Naive thymus-derived CD4-positive, alpha-beta T cell (primary cell): Measurements from ENCODE around the gene SSBP2. TPM values are rescaled to one million over a fixed set of nuclear protein-coding genes. Genes with fewer than 3 reads are reported as not detected.

ENCODE experiments used
- ATAC-seq: fragments of 150-1000 bp; cut with Tn5 transposase; 2 replicates; pipeline ENCODE4 v1.10.0; 2021; ENCODE audit warnings: mild to moderate bottlenecking, moderate library complexity
- CTCF ChIA-PET: fragments of 350-600 bp; sonication (Branson Sonifier 250); formaldehyde crosslinking; loops from one replicate; lab custom pipeline; 2021; ENCODE audit warnings: antibody characterized with exemption; lab: Charles Lee
- POLR2A ChIA-PET: fragments of 350-600 bp; sonication (Branson Sonifier 250); formaldehyde crosslinking; loops from one replicate; lab custom pipeline; 2021; ENCODE audit warnings: antibody characterized with exemption, inconsistent platforms; lab: Charles Lee
- DNase-seq, 9 donors: peaks; one replicate each; pipeline versions ENCODE4 v3.0.0 to v3.0.0-alpha.2; 2020 to 2022; ENCODE audit warnings: mixed read lengths in 1 of 9
- H3K27ac ChIP-seq: one replicate; pipeline ENCODE4 v1.7.0; 2013; ENCODE audit warnings: mild to moderate bottlenecking, low read depth, low read length, moderate library complexity
- H3K27me3 ChIP-seq, 2 donors: one replicate each; pipeline ENCODE4 v1.7.0; 2013; ENCODE audit warnings: low read length in 2 of 2, mild to moderate bottlenecking in 2 of 2, moderate library complexity in 2 of 2; ENCODE audit not compliant: control insufficient read depth in 2 of 2, insufficient read depth in 2 of 2
- H3K36me3 ChIP-seq, 3 experiments: 1 replicate in 2 of 3; 2 replicates in 1 of 3; pipeline ENCODE4 v1.7.0; 2013; ENCODE audit warnings: low read length in 3 of 3, mild to moderate bottlenecking in 3 of 3, moderate library complexity in 1 of 3; ENCODE audit not compliant: insufficient read depth in 3 of 3, control insufficient read depth in 2 of 3
- H3K4me1 ChIP-seq, 2 donors: one replicate each; pipeline ENCODE4 v1.7.0; 2013; ENCODE audit warnings: low read length in 2 of 2, mild to moderate bottlenecking in 2 of 2, moderate library complexity in 1 of 2; ENCODE audit not compliant: control insufficient read depth in 2 of 2, insufficient read depth in 2 of 2
- H3K4me3 ChIP-seq: 2 replicates; pipeline ENCODE4 v1.7.0; 2013; ENCODE audit warnings: mild to moderate bottlenecking, low read length
- H3K9me3 ChIP-seq, 3 experiments: 1 replicate in 2 of 3; 2 replicates in 1 of 3; pipeline ENCODE4 v1.7.0; 2013; ENCODE audit warnings: low read length in 3 of 3; ENCODE audit not compliant: control insufficient read depth in 2 of 3
- H3K27ac Mint-ChIP-seq, 9 donors: one replicate each; pipeline ENCODE4 v1.8.0; 2020 to 2022; ENCODE audit warnings: mixed read lengths in 9 of 9, mild to moderate bottlenecking in 8 of 9, moderate library complexity in 5 of 9, inconsistent platforms in 2 of 9
- H3K27me3 Mint-ChIP-seq, 5 donors: one replicate each; pipeline ENCODE4 v1.8.0; 2021 to 2022; ENCODE audit warnings: mixed read lengths in 5 of 5, mild to moderate bottlenecking in 1 of 5
- H3K36me3 Mint-ChIP-seq, 5 donors: one replicate each; pipeline ENCODE4 v1.8.0; 2020 to 2022; ENCODE audit warnings: mixed read lengths in 5 of 5, mild to moderate bottlenecking in 3 of 5, inconsistent platforms in 1 of 5
- H3K4me1 Mint-ChIP-seq, 7 donors: one replicate each; pipeline ENCODE4 v1.8.0; 2020 to 2022; ENCODE audit warnings: mixed read lengths in 7 of 7, mild to moderate bottlenecking in 3 of 7, inconsistent platforms in 1 of 7
- H3K4me3 Mint-ChIP-seq, 10 donors: one replicate each; pipeline ENCODE4 v1.8.0; 2020 to 2022; ENCODE audit warnings: mild to moderate bottlenecking in 10 of 10, mixed read lengths in 10 of 10, moderate library complexity in 6 of 10, inconsistent platforms in 2 of 10
- H3K9me3 Mint-ChIP-seq, 11 donors: one replicate each; pipeline ENCODE4 v1.8.0; 2020 to 2022; ENCODE audit warnings: mixed read lengths in 11 of 11, mild to moderate bottlenecking in 4 of 11, inconsistent platforms in 1 of 11, moderate library complexity in 1 of 11
- intact Hi-C, 2 donors: fragments of 100-400 bp; cut with micrococcal nuclease; formaldehyde crosslinking; loops; one replicate each; pipeline ENCODE4 v1.15.1; 2023
- polyA plus RNA-seq, 2 donors: library from polyadenylated mRNA; unstranded; fragments of 300-500 nt; fragmentation: Illumina TruSeq; gene quantifications; one replicate each; pipeline ENCODE4 v1.2.3, GENCODE V29; 2021
- total RNA-seq, 6 experiments: library from RNA in 5 of 6; stranded (reverse) in 5 of 6; gene quantifications; 1 replicate in 5 of 6; 2 replicates in 1 of 6; pipeline ENCODE4 v1.2.3 and lab custom pipeline; 2021 to 2026

SSBP2 gene
- total and polyA plus RNA-seq, 7 experiments from 2014 or later, result 36.7 to 99.8 (median 70.7) TPM

- Mint-ChIP-seq H3K9me3 (peaks cover 0 to 2% (median 0%) of the 10 kb centered on the region in 11 donors), H3K27me3 (peaks cover 0 to 15% (median 0%) of the 10 kb centered on the region in 5 donors), H3K4me1 (peaks cover 9 to 39% (median 36%) of the 10 kb centered on the region in 7 donors), H3K4me3 (peak overlapping the region in 7 of 10 donors; percentile 0 to 48 (median 32)), H3K27ac (peak overlapping the region in 4 of 9 donors; percentile 1 to 69 (median 16)), H3K36me3 (peaks cover 0 to 3% (median 0%) of the 10 kb centered on the region in 5 donors)
- Histone ChIP-seq H3K36me3 (no peaks in the 10 kb centered on the region), H3K27me3 (no peaks in the 10 kb centered on the region), H3K4me1 (peaks cover 0 to 7% of the 10 kb centered on the region in 2 donors), H3K9me3 (no peaks in the 10 kb centered on the region), H3K4me3 (no peak overlapping the region), H3K27ac (no peak overlapping the region)
- ATAC-seq, result no peak
- POLR2A ChIA-PET, result interaction anchor here (0.6 to 3.0 kb wide), 3 partner anchors 9 to 92 kb away, joined by 5 to 19 read pairs (median 9); partner anchors contain the start of gene SSBP2
- CTCF ChIA-PET, result no interaction called here
- intact Hi-C loops, result loop anchor here in 1 of 2 donors (10.0 kb wide), 2 partner anchors 305 to 1315 kb away; partner anchors contain the start of genes TMEM167A and XRCC4
- DNase-seq, result no peak
Measured at GRCh38 chr5:81759632-81760005, 8.7 kb upstream of the SSBP2 start.

- DNase-seq (no peak), ATAC-seq (no peak)
- H3K36me3 Mint-ChIP-seq, result peaks cover 0 to 7% (median 0%) of the 10 kb centered on the region in 5 donors
- Histone ChIP-seq H3K27me3 (no peaks in the 10 kb centered on the region), H3K9me3 (no peaks in the 10 kb centered on the region), H3K4me3 (no peak overlapping the region), H3K4me1 (peaks cover 0 to 7% of the 10 kb centered on the region in 2 donors), H3K27ac (no peak overlapping the region), H3K36me3 (no peaks in the 10 kb centered on the region)
- ChIA-PET CTCF (no interaction called here), POLR2A (no interaction called here)
- H3K9me3 Mint-ChIP-seq, result peaks cover 0 to 2% (median 0%) of the 10 kb centered on the region in 11 donors
- intact Hi-C loops, result loop anchor here in 1 of 2 donors (10.0 kb wide), 2 partner anchors 307 to 1317 kb away; partner anchors contain the start of genes TMEM167A and XRCC4
- peaks cover 0 to 27% (median 0%) of the 10 kb centered on the region in 5 donors for H3K27me3 Mint-ChIP-seq
- peaks cover 12 to 46% (median 38%) of the 10 kb centered on the region in 7 donors for H3K4me1 Mint-ChIP-seq
- H3K27ac Mint-ChIP-seq, result no peak overlapping the region
- no peak overlapping the region for H3K4me3 Mint-ChIP-seq
Measured at GRCh38 chr5:81757404-81757803, 6.5 kb upstream of the SSBP2 start.

GRCh38 chr5:81756016-81756415 is 5.1 kb upstream of the SSBP2 start:
- H3K9me3 ChIP-seq, result no peaks in the 10 kb centered on the region
- ATAC-seq (no peak), DNase-seq (no peak)
- ChIA-PET POLR2A (interaction anchor here (0.8 kb wide), 1 partner anchor 23 kb away, joined by 3 read pairs; no protein-coding TSS in a partner anchor), CTCF (interaction anchor here (0.7 kb wide), 1 partner anchor 196 kb away, joined by 3 read pairs; no protein-coding TSS in a partner anchor)
- H3K4me3 ChIP-seq, result no peak overlapping the region
- H3K36me3 ChIP-seq, result no peaks in the 10 kb centered on the region
- Mint-ChIP-seq H3K9me3 (peaks cover 0 to 2% (median 0%) of the 10 kb centered on the region in 11 donors), H3K27ac (no peak overlapping the region), H3K36me3 (peaks cover 0 to 11% (median 0%) of the 10 kb centered on the region in 5 donors), H3K27me3 (peaks cover 0 to 28% (median 0%) of the 10 kb centered on the region in 5 donors), H3K4me3 (no peak overlapping the region), H3K4me1 (peaks cover 17 to 39% (median 35%) of the 10 kb centered on the region in 7 donors)
- H3K27ac ChIP-seq, result no peak overlapping the region
- peaks cover 0 to 7% of the 10 kb centered on the region in 2 donors for H3K4me1 ChIP-seq
- H3K27me3 ChIP-seq, result no peaks in the 10 kb centered on the region
- intact Hi-C loops, result loop anchor here in 1 of 2 donors (10.0 kb wide), 2 partner anchors 309 to 1319 kb away; partner anchors contain the start of genes TMEM167A and XRCC4

- ChIA-PET POLR2A (interaction anchor here (0.8 to 7.0 kb wide), 3 partner anchors 23 to 236 kb away, joined by 3 to 172 read pairs (median 4); no protein-coding TSS in a partner anchor), CTCF (interaction anchor here (1.8 kb wide), 1 partner anchor 82 kb away, joined by 9 read pairs; no protein-coding TSS in a partner anchor)
- ATAC-seq, result no peak
- Mint-ChIP-seq H3K27me3 (peaks cover 0 to 24% (median 0%) of the 10 kb centered on the region in 5 donors), H3K27ac (no peak overlapping the region), H3K4me1 (peaks cover 15 to 33% (median 28%) of the 10 kb centered on the region in 7 donors), H3K4me3 (no peak overlapping the region), H3K9me3 (peaks cover 0 to 2% (median 0%) of the 10 kb centered on the region in 11 donors), H3K36me3 (peaks cover 0 to 13% (median 0%) of the 10 kb centered on the region in 5 donors)
- Histone ChIP-seq H3K9me3 (no peaks in the 10 kb centered on the region), H3K36me3 (peaks cover 0 to 5% (median 0%) of the 10 kb centered on the region in 3 experiments), H3K4me3 (no peak overlapping the region), H3K27ac (no peak overlapping the region), H3K27me3 (no peaks in the 10 kb centered on the region), H3K4me1 (peaks cover 0 to 7% of the 10 kb centered on the region in 2 donors)
- intact Hi-C loops, result loop anchor here in 1 of 2 donors (10.0 kb wide), 2 partner anchors 309 to 1319 kb away; partner anchors contain the start of genes TMEM167A and XRCC4
- no peak for DNase-seq
Measured at GRCh38 chr5:81755320-81755719, 4.4 kb upstream of the SSBP2 start.

GRCh38 chr5:81754621-81755020 is 3.7 kb upstream of the SSBP2 start:
- Mint-ChIP-seq H3K27me3 (peaks cover 0 to 23% (median 0%) of the 10 kb centered on the region in 5 donors), H3K4me1 (peaks cover 13 to 28% (median 24%) of the 10 kb centered on the region in 7 donors), H3K4me3 (no peak overlapping the region), H3K27ac (no peak overlapping the region), H3K9me3 (peaks cover 0 to under 1% (median 0%) of the 10 kb centered on the region in 11 donors), H3K36me3 (peaks cover 0 to 11% (median 0%) of the 10 kb centered on the region in 5 donors)
- CTCF ChIA-PET, result interaction anchor here (0.7 to 1.8 kb wide), 3 partner anchors 83 to 97 kb away, joined by 3 to 9 read pairs (median 4); no protein-coding TSS in a partner anchor
- intact Hi-C loops, result loop anchor here (5.0 to 10.0 kb wide), 7 partner anchors 310 to 1347 kb away; partner anchors contain the start of genes TMEM167A (in 2 of the 2), XRCC4 (in 2 of the 2) and ZFYVE16 (in 1 of the 2)
- H3K9me3 ChIP-seq, result no peaks in the 10 kb centered on the region
- no peak overlapping the region for H3K27ac ChIP-seq
- POLR2A ChIA-PET, result interaction anchor here (0.8 to 7.0 kb wide), 2 partner anchors 97 to 235 kb away, joined by 4 to 172 read pairs; no protein-coding TSS in a partner anchor
- peaks cover 0 to 3% of the 10 kb centered on the region in 2 donors for H3K4me1 ChIP-seq
- no peak for DNase-seq
- no peaks in the 10 kb centered on the region for H3K27me3 ChIP-seq
- H3K4me3 ChIP-seq, result no peak overlapping the region
- H3K36me3 ChIP-seq, result peaks cover 0 to 5% (median 0%) of the 10 kb centered on the region in 3 experiments
- ATAC-seq, result no peak

GRCh38 chr5:81753429-81753828 is 2.5 kb upstream of the SSBP2 start:
- ATAC-seq (no peak), DNase-seq (no peak)
- intact Hi-C loops, result loop anchor here (5.0 to 10.0 kb wide), 7 partner anchors 311 to 1346 kb away; partner anchors contain the start of genes TMEM167A (in 2 of the 2), XRCC4 (in 2 of the 2) and ZFYVE16 (in 1 of the 2)
- POLR2A ChIA-PET, result interaction anchor here (1.2 to 7.0 kb wide), 4 partner anchors 13 to 98 kb away, joined by 3 to 172 read pairs (median 4); no protein-coding TSS in a partner anchor
- Mint-ChIP-seq H3K9me3 (no peaks in the 10 kb centered on the region), H3K27ac (peak overlapping the region in 2 of 9 donors; percentile 18 to 56), H3K27me3 (peaks cover 0 to 35% (median 0%) of the 10 kb centered on the region in 5 donors), H3K4me1 (peaks cover 17 to 31% (median 24%) of the 10 kb centered on the region in 7 donors), H3K4me3 (peak overlapping the region in 7 of 10 donors; percentile 14 to 98 (median 20)), H3K36me3 (peaks cover 0 to 11% (median 0%) of the 10 kb centered on the region in 5 donors)
- no peaks in the 10 kb centered on the region for H3K27me3 ChIP-seq
- H3K9me3 ChIP-seq, result no peaks in the 10 kb centered on the region
- H3K27ac ChIP-seq, result no peak overlapping the region
- peaks cover 0 to 5% (median 0%) of the 10 kb centered on the region in 3 experiments for H3K36me3 ChIP-seq
- H3K4me3 ChIP-seq, result no peak overlapping the region
- CTCF ChIA-PET, result interaction anchor here (1.1 to 1.8 kb wide), 2 partner anchors 84 to 98 kb away, joined by 4 to 9 read pairs; no protein-coding TSS in a partner anchor
- H3K4me1 ChIP-seq, result peaks cover 6 to 9% of the 10 kb centered on the region in 2 donors
